Heart left ventricle (tissue), 16 donors: ENCODE measurements around the gene TNIK. TPM values are rescaled to one million over a fixed set of nuclear protein-coding genes. Genes with fewer than 3 reads are reported as not detected.

Source experiments
- ATAC-seq, 4 donors: fragments of 200-7000 bp; cut with Tn5 transposase; one replicate each; pipeline ENCODE4 v1.9.1; 2020 to 2022; ENCODE audit warnings: moderate library complexity in 4 of 4, mild to moderate bottlenecking in 3 of 4, moderate number of reproducible peaks in 1 of 4
- DNase-seq, 5 donors: peaks; one replicate each; pipeline ENCODE4 v3.0.0-alpha.2; 2020
- H3K27ac ChIP-seq, 12 donors: fragments of 200-600 bp; sonication (generic) in 4 of 12; one replicate each; pipeline versions ENCODE4 v1.5.0 to v1.8.0; 2016 to 2022; ENCODE audit warnings: mild to moderate bottlenecking in 2 of 12
- H3K27me3 ChIP-seq, 9 donors: fragments of 200-600 bp; sonication (generic) in 2 of 9; one replicate each; pipeline versions ENCODE4 v1.5.1 to v1.8.0; 2016 to 2022; ENCODE audit warnings: mild to moderate bottlenecking in 3 of 9
- H3K36me3 ChIP-seq, 9 donors: fragments of 200-600 bp; sonication (generic) in 2 of 9; one replicate each; pipeline versions ENCODE4 v1.5.0 to v1.8.0; 2018 to 2022; ENCODE audit warnings: mild to moderate bottlenecking in 2 of 9
- H3K4me1 ChIP-seq, 12 donors: fragments of 200-600 bp; sonication (generic) in 4 of 12; one replicate each; pipeline versions ENCODE4 v1.5.0 to v1.8.0; 2016 to 2022; ENCODE audit warnings: mild to moderate bottlenecking in 3 of 12
- H3K4me3 ChIP-seq, 12 donors: fragments of 200-600 bp; sonication (generic) in 4 of 12; one replicate each; pipeline versions ENCODE4 v1.5.0 to v1.8.0; 2017 to 2022; ENCODE audit warnings: mild to moderate bottlenecking in 9 of 12, moderate library complexity in 4 of 12
- H3K9me3 ChIP-seq, 12 donors: fragments of 200-600 bp; sonication (generic) in 4 of 12; one replicate each; pipeline versions ENCODE4 v1.5.0 to v1.8.0; 2016 to 2022; ENCODE audit warnings: mild to moderate bottlenecking in 1 of 12
- CTCF ChIP-seq, 12 donors: fragments of 200-600 bp; sonication (generic) in 4 of 12; IDR thresholded peaks; one replicate each; pipeline versions ENCODE4 v1.5.0 to v1.8.0; 2018 to 2022; ENCODE audit warnings: antibody characterized with exemption in 12 of 12, mild to moderate bottlenecking in 5 of 12
- POLR2A ChIP-seq, 2 donors: fragments of 450-650 bp; IDR thresholded peaks; one replicate each; pipeline ENCODE4 v1.6.1; 2017; ENCODE audit warnings: antibody characterized with exemption in 2 of 2, mild to moderate bottlenecking in 2 of 2, moderate library complexity in 2 of 2
- WGBS, 4 donors: extraction: QIAGEN DNeasy Blood & Tissue Kit in 2 of 4; methylation state at CpG; one replicate each; pipeline versions ENCODE4 v1.1.5 to v1.1.7; 2013 to 2018; 5-methylcytosine and 5-hydroxymethylcytosine counted together
- intact Hi-C, 10 donors: fragments of 100-400 bp; cut with DNase I; formaldehyde crosslinking; loops; one replicate each; pipeline versions ENCODE4 v1.11.1 to v1.14.2; 2022
- polyA plus RNA-seq, 2 donors: library from polyadenylated mRNA; stranded (reverse); fragments of 200-250 nt; gene quantifications; one replicate each; pipeline ENCODE4 v1.2.3, GENCODE V29; 2013
- total RNA-seq, 9 donors: library from RNA; depleted of rRNA in 2 of 9; stranded (reverse); fragments of >200 nt in 2 of 9; fragmentation: NEBNext Ultra II Directional in 3 of 9; extraction: Animal tissue kit (Norgen Biotek cat#: 25700) in 3 of 9; gene quantifications; one replicate each; pipeline versions ENCODE4 v1.1.0 to v1.2.4, GENCODE V29; 2016 to 2023
- donor health status: ischemic (EF 13 %, LVEDD 7.1; RV severe dilation, severe dysfunction).
- donor health status: healthy with polysubstance abuse.
- donor health status: DM: no; HTN: yes; CAD: no.
- donor health status: DM: no; HTN: no; CAD: no.
- donor health status: ischemic (EF 25% LVEDD 6.9; RV normal size, moderate dysfunction).
- donor health status: ischemic (EF 25% LVEDD 5.7; RV mildly dilated, moderate dysfunction).
- donor health status: healthy.
- donor health status: DM: yes; HTN: yes; CAD: no.
- donor health status: ischemic (EF 35%, LVEDD 5.7; RV mildly dilated, moderate dysfunction).
- donor health status: nonischemic (EF 11% LVEDD 7.7; RV severe dilation, severe dysfunction).
- donor health status: DM: yes; HTN: yes; CAD: no.
- donor health status: PGD.
- donor health status: ischemic (EF 29% LVEDD 5.4; RV normal size, mild dysfunction).
- donor health status: nonischemic (EF 23%, LVEDD 6.1; RV moderate dilation, normal function).

The TNIK gene
- total and polyA plus RNA-seq, 11 donors = 12.3 to 51.6 (median 32.4) TPM

DNA sequence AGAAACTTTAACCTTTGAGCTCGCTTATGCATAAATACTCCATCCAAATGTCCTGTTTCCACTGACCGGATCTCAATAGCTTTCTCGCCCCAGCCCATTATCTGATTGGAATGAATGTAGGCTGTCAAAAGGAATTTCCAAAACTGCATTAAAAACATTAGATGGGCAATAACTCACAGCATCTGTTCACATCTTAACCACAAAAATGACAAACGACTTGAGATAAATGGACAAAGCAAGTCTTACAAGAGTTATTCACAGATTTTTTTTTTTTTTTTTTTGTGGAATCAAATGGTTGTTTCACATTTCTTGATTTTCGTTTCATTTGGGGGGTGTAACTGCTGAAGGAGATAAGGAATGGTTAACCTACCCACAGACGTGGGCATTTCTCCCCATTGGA lies 394.0 kb downstream of the TNIK start:
- Histone ChIP-seq H3K9me3 (no peaks in the 10 kb centered on the region), H3K4me1 (peaks cover 0 to 6% (median 0%) of the 10 kb centered on the region in 12 donors), H3K4me3 (no peak overlapping the region), H3K27me3 (no peaks in the 10 kb centered on the region), H3K27ac (no peak overlapping the region), H3K36me3 (peaks cover 0 to 42% (median 6%) of the 10 kb centered on the region in 9 donors)
- DNase-seq (no peak), ATAC-seq (no peak)
- TF ChIP-seq POLR2A (IDR thresholded peaks at IDR 0.05) (no peak), CTCF (IDR thresholded peaks at IDR 0.05) (no peak)
- 81 to 88% (median 82%) methylated on average over 6 of the region's 6 CpGs for WGBS, 4 donors
- intact Hi-C loops = no loop called here

GRCh38 chr3:171065732-171066131 lies 394.5 kb downstream of the TNIK start:
- peaks cover 0 to 6% (median 0%) of the 10 kb centered on the region in 12 donors for H3K4me1 ChIP-seq
- WGBS, 4 donors = 88 to 93% (median 91%) methylated on average over 1 of the region's 1 CpG
- no peak for DNase-seq
- intact Hi-C loops = no loop called here
- H3K4me3 ChIP-seq = no peak overlapping the region
- ATAC-seq = no peak
- H3K36me3 ChIP-seq = peaks cover 0 to 41% (median 6%) of the 10 kb centered on the region in 9 donors
- no peak for TF ChIP-seq POLR2A (IDR thresholded peaks at IDR 0.05)
- no peak for TF ChIP-seq CTCF (IDR thresholded peaks at IDR 0.05)
- H3K9me3 ChIP-seq = no peaks in the 10 kb centered on the region
- H3K27ac ChIP-seq = no peak overlapping the region
- no peaks in the 10 kb centered on the region for H3K27me3 ChIP-seq

GRCh38 chr3:171064461-171064860 lies 395.7 kb downstream of the TNIK start:
- Histone ChIP-seq H3K4me1 (peaks cover 0 to 6% (median 0%) of the 10 kb centered on the region in 12 donors), H3K27me3 (no peaks in the 10 kb centered on the region), H3K36me3 (peaks cover 0 to 37% (median 6%) of the 10 kb centered on the region in 9 donors), H3K4me3 (no peak overlapping the region), H3K27ac (no peak overlapping the region), H3K9me3 (no peaks in the 10 kb centered on the region)
- 61 to 73% (median 69%) methylated on average over 2 of the region's 2 CpGs for WGBS, 4 donors
- DNase-seq = no peak
- intact Hi-C loops = no loop called here
- ATAC-seq = no peak
- no peak for TF ChIP-seq POLR2A (IDR thresholded peaks at IDR 0.05)
- TF ChIP-seq CTCF (IDR thresholded peaks at IDR 0.05) = no peak

- WGBS, 4 donors = 87 to 98% (median 92%) methylated on average over 1 of the region's 1 CpG
- TF ChIP-seq CTCF (IDR thresholded peaks at IDR 0.05) = no peak
- no peak for TF ChIP-seq POLR2A (IDR thresholded peaks at IDR 0.05)
- DNase-seq (no peak), ATAC-seq (no peak)
- Histone ChIP-seq H3K27ac (no peak overlapping the region), H3K9me3 (no peaks in the 10 kb centered on the region), H3K27me3 (no peaks in the 10 kb centered on the region), H3K4me3 (no peak overlapping the region), H3K4me1 (no peaks in the 10 kb centered on the region), H3K36me3 (peaks cover 0 to 24% (median 6%) of the 10 kb centered on the region in 9 donors)
- intact Hi-C loops = no loop called here
Measured at GRCh38 chr3:171061749-171062148, 398.5 kb downstream of the TNIK start.
